SH-SY5Y (cell line): Measurements from ENCODE around the gene RNF41.

ENCODE experiments used
- GATA2 ChIP-seq: IDR thresholded peaks from 2 replicates; pipeline ENCODE4 v1.6.1; 2011; ENCODE audit warnings: mild to moderate bottlenecking, low read depth, low read length
- GATA3 ChIP-seq: IDR thresholded peaks from 2 replicates; pipeline ENCODE4 v1.6.1; 2011; ENCODE audit warnings: low read depth, mild to moderate bottlenecking, low read length, moderate library complexity

GRCh38 chr12:56222531-56222895 lies 791 bp upstream of the RNF41 start:
- TF ChIP-seq GATA2, result no peak
- no peak for TF ChIP-seq GATA3
